BLaER1 (cell line): Measurements from ENCODE around the gene SLC7A4.

ENCODE experiments used
- H3K27ac ChIP-seq: shearing (Covaris generic); formaldehyde crosslinking; 2 replicates; pipeline ENCODE4 v1.8.1; 2022
- H3K27me3 ChIP-seq: shearing (Covaris generic); formaldehyde crosslinking; 2 replicates; pipeline ENCODE4 v1.8.1; 2022
- H3K36me3 ChIP-seq: shearing (Covaris generic); formaldehyde crosslinking; 2 replicates; pipeline ENCODE4 v1.8.1; 2022
- H3K4me1 ChIP-seq: shearing (Covaris generic); formaldehyde crosslinking; 2 replicates; pipeline ENCODE4 v1.8.1; 2022
- H3K4me2 ChIP-seq: shearing (Covaris generic); formaldehyde crosslinking; 2 replicates; pipeline ENCODE4 v1.8.1; 2022
- H3K4me3 ChIP-seq: shearing (Covaris generic); formaldehyde crosslinking; 2 replicates; pipeline ENCODE4 v1.8.1; 2022
- H3K9ac ChIP-seq: shearing (Covaris generic); formaldehyde crosslinking; 2 replicates; pipeline ENCODE4 v1.8.1; 2022
- H3K9me3 ChIP-seq: shearing (Covaris generic); formaldehyde crosslinking; 2 replicates; pipeline ENCODE4 v1.8.1; 2022
- H4K20me1 ChIP-seq: shearing (Covaris generic); formaldehyde crosslinking; 2 replicates; pipeline ENCODE4 v1.8.1; 2022
- Cebpa-rat ChIP-seq: shearing (Covaris generic); IDR thresholded peaks from 2 replicates; pipeline ENCODE4 v1.8.1; 2022

Gene SLC7A4

DNA sequence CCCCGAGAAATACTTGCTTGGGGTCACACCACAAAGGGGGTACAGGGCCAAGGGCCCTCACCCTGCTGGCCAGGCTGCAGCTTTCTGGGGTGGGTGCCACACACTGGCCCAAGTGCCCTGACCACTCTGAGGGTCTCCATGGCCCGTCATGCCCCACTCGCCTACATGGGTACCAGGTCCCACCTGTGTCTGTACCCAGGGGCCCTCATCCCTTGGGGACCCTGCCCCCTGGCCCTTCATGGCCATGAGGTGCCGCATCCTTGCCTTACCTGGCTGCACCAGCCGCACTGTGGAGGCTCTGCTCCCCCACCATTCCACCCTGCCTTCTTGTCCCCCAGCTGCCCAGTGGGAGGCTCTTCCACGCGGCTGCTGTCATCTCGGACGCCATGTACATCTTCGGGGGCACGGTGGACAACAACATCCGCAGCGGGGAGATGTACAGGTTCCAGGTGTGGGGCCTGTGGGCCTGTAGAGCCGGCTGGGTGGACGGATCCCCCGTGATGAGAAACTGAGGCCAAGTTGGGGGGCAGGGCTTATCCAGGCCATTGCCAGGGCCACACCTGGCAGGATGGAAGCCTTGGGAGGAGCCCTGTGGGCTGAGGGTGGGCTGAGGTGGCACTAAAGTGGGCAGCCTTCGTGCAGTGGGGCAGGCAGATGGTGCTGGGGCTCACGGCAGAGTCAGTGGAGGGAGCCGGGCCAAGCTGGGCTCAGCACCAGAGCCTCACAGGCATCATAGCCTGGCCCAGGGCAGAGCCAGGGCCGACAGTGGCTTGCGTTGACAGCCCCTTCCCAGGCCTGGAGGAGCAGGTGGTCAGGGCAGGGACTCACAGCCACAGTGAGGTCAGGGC lies 39.7 kb downstream of the SLC7A4 start:
- Histone ChIP-seq H3K4me2 (no peak overlapping the region), H3K9ac (no peak overlapping the region), H3K27me3 (no peaks in the 10 kb centered on the region), H3K36me3 (peaks cover 94% of the 10 kb centered on the region), H3K9me3 (no peaks in the 10 kb centered on the region), H3K27ac (no peak overlapping the region), H4K20me1 (peaks cover 17% of the 10 kb centered on the region), H3K4me1 (peaks cover 19% of the 10 kb centered on the region), H3K4me3 (no peak overlapping the region)
- no peak for TF ChIP-seq Cebpa-rat

DNA sequence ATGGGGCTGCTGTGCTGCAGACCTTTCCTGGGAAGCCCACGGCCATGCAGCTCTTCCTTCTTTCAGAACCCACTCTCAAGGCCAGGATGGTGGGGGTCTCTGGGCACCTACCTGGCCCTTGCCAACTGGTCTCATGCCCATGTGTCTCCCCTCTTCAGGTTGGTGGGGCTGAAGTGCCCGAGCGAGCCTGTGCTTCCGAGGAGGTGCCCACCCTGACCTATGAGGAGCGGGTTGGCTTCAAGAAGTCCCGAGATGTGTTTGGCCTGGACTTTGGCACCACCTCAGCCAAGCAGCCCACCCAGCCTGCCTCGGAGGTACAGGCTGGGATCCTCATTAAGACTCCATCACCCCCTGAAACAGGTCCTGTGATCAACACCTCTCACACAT lies 40.3 kb downstream of the SLC7A4 start:
- TF ChIP-seq Cebpa-rat, result no peak
- Histone ChIP-seq H3K27me3 (no peaks in the 10 kb centered on the region), H3K27ac (no peak overlapping the region), H4K20me1 (peaks cover 11% of the 10 kb centered on the region), H3K9me3 (no peaks in the 10 kb centered on the region), H3K4me3 (no peak overlapping the region), H3K36me3 (peaks cover 94% of the 10 kb centered on the region), H3K9ac (no peak overlapping the region), H3K4me2 (no peak overlapping the region), H3K4me1 (peaks cover 19% of the 10 kb centered on the region)

DNA sequence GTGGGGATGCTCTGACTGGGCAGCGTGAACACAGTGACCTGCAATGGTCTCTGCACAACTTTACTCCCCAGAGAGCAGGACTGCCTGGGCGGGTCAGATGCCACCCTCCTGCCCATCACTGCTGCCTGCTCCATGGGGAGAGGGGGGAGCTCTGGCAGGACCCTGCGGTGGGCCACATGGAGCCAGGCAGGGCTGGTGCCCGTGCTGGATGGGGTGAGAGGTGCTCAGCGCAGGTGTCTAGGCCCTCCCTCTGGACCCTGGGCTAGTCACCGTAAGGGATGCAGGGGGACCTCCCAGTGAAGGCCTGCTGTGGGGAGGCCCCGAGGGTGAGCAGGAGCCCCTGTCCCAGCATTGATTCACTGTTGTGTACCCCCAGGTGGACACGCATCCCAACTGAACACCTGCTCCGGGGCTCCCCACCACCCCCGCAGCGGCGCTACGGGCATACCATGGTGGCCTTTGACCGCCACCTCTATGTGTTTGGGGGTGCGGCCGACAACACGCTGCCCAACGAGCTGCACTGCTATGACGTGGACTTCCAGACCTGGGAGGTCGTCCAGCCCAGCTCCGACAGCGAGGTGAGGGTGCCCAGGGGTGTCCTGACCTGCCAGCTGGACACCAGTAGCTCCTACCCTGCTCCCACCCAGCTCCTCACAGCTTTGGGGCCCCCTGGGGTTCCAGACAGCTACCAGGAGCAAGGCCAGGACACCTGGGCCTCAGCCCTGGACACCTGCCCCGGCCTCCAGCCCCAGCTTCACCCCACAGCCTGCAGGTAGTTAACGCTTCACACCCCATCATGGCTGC lies 40.9 kb downstream of the SLC7A4 start:
- no peak overlapping the region for H3K4me2 ChIP-seq
- H3K4me3 ChIP-seq, result no peak overlapping the region
- no peak overlapping the region for H3K27ac ChIP-seq
- H4K20me1 ChIP-seq, result peaks cover 5% of the 10 kb centered on the region
- H3K36me3 ChIP-seq, result peaks cover 93% of the 10 kb centered on the region
- H3K4me1 ChIP-seq, result peaks cover 19% of the 10 kb centered on the region
- no peak overlapping the region for H3K9ac ChIP-seq
- no peak for TF ChIP-seq Cebpa-rat
- no peaks in the 10 kb centered on the region for H3K27me3 ChIP-seq
- H3K9me3 ChIP-seq, result no peaks in the 10 kb centered on the region

DNA sequence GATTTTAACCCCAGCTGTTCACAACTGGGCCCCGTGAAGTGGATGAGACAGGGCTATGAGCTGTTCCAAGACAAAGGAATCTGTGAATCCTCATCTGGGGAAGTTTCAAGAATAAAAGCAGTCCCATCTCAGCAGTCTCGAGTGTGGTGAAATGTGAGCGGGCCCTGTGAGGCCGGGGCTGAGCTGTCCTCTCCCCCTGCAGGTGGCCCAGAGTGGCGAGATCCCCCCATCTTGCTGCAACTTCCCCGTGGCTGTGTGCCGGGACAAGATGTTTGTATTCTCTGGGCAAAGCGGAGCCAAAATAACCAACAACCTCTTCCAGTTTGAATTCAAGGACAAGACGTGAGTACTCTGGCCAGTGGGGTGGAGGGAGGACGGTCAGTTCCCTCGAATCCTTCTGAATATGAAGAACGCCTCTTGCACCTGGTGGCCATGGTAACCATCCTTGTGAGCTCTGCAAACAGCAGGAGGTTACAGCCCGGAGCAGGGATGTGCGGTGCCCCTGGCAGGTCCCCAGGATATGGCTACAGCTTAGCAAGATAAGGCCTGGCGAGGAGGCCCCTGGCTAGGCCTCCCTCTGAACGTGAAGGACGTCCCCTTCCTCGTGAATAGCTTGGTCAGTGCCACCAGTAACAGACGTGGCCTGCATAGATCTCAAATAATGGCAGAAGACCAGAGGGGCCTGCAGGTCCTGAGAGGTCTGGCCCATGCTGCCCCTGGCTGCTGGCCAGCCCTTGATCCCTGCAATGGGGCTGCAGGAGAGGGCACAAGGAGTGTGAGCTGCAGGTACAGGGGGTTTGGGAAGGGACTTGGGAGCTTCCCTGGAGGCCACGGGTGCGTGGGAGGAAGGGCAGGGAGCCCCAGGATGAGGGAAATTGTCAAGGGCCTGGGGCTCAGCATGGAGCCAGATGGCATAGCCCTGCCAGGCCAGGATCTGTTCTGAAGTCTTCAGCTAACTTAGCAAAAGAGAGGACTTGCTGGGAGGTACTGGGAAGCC lies 41.9 kb downstream of the SLC7A4 start:
- peaks cover 4% of the 10 kb centered on the region; the same call in 1 of the 2 replicates for H4K20me1 ChIP-seq
- peaks cover 91% of the 10 kb centered on the region for H3K36me3 ChIP-seq
- H3K27ac ChIP-seq, result peak overlapping the region; percentile 23; the same call in 1 of the 2 replicates
- peaks cover 19% of the 10 kb centered on the region for H3K4me1 ChIP-seq
- peak overlapping the region; percentile 61; the same call in 1 of the 2 replicates for H3K9ac ChIP-seq
- peak overlapping the region; percentile 64 for H3K4me2 ChIP-seq
- no peak for TF ChIP-seq Cebpa-rat
- H3K4me3 ChIP-seq, result no peak overlapping the region
- H3K27me3 ChIP-seq, result no peaks in the 10 kb centered on the region
- no peaks in the 10 kb centered on the region for H3K9me3 ChIP-seq

DNA sequence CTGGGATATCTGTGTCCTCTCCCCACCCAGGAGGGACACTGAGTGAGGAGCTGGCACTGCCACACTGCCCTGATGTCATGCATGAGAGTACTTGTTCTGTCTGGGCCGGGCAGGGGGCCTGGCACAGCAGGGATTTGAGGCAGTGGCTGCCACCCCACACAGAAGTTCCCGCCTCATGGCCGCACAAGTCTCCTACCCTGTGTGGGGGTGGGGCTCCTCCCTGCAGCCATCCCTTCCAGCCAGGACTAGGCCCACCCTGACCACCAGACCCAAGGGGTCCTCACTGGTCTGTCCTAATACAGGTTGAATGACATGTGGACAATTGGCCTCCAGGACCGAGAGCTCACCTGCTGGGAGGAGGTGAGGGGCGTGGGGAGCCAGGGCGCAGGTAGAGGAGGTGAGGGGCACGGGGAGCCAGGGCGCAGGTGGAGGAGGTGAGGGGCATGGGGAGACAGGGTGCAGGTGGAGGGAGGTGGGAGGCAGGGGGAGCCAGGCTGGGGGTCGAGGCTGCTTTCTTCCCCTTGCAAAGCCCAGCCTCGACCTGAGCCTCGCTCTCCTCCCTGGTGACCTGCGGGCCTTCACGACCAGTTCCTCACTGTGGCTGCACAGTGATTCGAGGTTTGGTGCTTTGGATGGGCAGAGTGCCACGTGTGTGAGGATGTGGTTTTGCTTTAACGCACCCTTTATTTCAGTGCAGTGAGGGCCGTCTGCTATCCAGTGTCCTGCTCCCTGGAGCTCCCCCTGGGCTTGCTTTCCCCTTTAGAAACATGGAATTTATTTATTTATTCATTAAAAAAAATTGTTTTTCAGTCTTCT lies 42.8 kb downstream of the SLC7A4 start:
- H3K9ac ChIP-seq, result peak overlapping the region; percentile 61
- H3K9me3 ChIP-seq, result no peaks in the 10 kb centered on the region
- H3K27me3 ChIP-seq, result no peaks in the 10 kb centered on the region
- H3K27ac ChIP-seq, result peak overlapping the region; percentile 23; the same call in 1 of the 2 replicates
- TF ChIP-seq Cebpa-rat, result no peak
- H4K20me1 ChIP-seq, result peaks cover 4% of the 10 kb centered on the region; the same call in 1 of the 2 replicates
- H3K4me2 ChIP-seq, result peak overlapping the region; percentile 64
- peaks cover 19% of the 10 kb centered on the region for H3K4me1 ChIP-seq
- peaks cover 90% of the 10 kb centered on the region for H3K36me3 ChIP-seq
- no peak overlapping the region for H3K4me3 ChIP-seq

DNA sequence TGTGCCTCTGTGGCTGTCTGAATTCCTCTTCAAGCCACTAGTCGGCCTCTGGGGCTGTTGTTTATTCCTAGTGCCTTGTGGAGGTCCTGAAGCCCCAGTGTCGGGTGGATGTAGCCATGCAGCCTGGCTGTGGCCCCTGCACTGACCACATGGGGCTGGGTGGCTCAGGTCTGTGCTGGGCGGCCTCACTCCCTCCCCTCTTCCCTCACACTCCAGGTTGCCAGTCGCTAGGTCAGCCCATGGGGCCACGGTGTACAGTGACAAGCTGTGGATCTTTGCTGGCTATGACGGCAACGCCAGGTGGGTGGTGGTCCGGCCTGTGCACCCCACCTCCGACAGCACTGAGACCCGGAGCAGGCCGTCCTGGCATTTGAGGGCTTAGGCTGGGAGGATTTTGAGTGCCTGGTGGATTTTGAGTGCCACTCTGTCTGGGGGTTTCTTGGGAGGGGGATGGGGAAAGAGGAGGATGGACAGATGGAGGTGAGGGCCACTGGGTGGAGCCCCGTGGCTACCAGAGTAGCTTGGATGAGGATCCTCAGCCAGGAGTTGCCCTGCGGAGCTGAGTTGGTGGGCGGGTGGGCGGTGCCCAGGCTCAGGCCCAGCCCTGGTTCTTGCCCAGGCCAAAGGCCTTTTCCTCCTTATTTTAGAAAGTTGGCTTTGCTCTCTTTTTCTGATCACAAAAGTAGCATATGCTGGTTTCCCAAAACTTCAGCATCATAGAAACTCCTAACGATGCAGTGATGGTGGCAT lies 43.6 kb downstream of the SLC7A4 start:
- H3K9ac ChIP-seq, result no peak overlapping the region
- no peak for TF ChIP-seq Cebpa-rat
- H4K20me1 ChIP-seq, result peaks cover 4% of the 10 kb centered on the region; the same call in 1 of the 2 replicates
- H3K4me1 ChIP-seq, result peaks cover 22% of the 10 kb centered on the region
- H3K36me3 ChIP-seq, result peaks cover 90% of the 10 kb centered on the region
- 0 out of 2 replicates have a peak overlapping the region, but pooled peaks have one; percentile 23 for H3K27ac ChIP-seq
- H3K4me3 ChIP-seq, result no peak overlapping the region
- H3K4me2 ChIP-seq, result peak overlapping the region; percentile 64
- H3K9me3 ChIP-seq, result no peaks in the 10 kb centered on the region
- no peaks in the 10 kb centered on the region for H3K27me3 ChIP-seq

DNA sequence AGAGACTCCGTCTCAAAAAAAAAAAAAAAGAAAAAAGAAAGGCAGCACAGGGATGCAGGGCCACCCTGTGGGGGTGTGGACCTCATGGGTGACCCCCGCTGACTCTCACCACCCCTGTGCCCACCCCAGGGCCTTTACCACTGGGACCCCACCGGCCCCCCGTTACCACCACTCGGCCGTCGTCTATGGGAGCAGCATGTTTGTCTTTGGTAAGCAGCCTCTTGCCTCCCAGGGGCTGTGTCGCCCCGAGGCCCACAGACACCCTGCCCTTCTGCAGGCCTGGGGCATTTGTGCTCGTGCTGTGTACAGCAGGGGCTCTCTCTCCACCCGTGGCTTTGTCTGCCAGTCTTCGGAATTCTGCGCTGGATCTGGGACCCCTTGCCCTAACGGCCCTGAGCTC lies 45.0 kb downstream of the SLC7A4 start:
- Histone ChIP-seq H3K4me3 (no peak overlapping the region), H3K27me3 (no peaks in the 10 kb centered on the region), H3K9ac (no peak overlapping the region), H3K4me2 (no peak overlapping the region), H3K36me3 (peaks cover 80% of the 10 kb centered on the region), H3K4me1 (peaks cover 35% of the 10 kb centered on the region), H4K20me1 (peaks cover 4% of the 10 kb centered on the region; the same call in 1 of the 2 replicates), H3K9me3 (no peaks in the 10 kb centered on the region), H3K27ac (no peak overlapping the region)
- no peak for TF ChIP-seq Cebpa-rat

DNA sequence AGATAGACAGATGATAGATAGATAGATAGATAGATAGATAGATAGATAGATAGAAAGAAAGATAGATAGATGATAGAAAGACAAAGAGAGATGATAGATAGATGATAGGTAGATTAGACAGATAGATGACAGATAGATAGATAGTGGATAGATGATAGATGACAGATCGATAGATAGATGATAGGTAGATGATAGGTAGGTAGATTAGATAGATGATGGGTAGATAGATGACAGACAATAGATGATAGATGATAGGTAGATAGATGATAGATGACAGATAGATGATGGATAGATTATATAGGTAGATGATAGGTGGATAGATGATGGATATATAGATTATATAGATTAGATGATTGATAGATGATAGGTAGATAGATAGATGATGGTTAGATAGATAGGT lies 46.0 kb downstream of the SLC7A4 start:
- H3K36me3 ChIP-seq, result peaks cover 69% of the 10 kb centered on the region
- no peak overlapping the region for H3K4me3 ChIP-seq
- H3K27me3 ChIP-seq, result no peaks in the 10 kb centered on the region
- H3K27ac ChIP-seq, result no peak overlapping the region
- no peak overlapping the region for H3K9ac ChIP-seq
- peaks cover 38% of the 10 kb centered on the region for H3K4me1 ChIP-seq
- H3K4me2 ChIP-seq, result no peak overlapping the region
- H3K9me3 ChIP-seq, result no peaks in the 10 kb centered on the region
- peaks cover 4% of the 10 kb centered on the region; the same call in 1 of the 2 replicates for H4K20me1 ChIP-seq
- no peak for TF ChIP-seq Cebpa-rat
